ENCODE data around the gene MTHFD2L. TPM values are rescaled to one million over a fixed set of nuclear protein-coding genes. Genes with fewer than 3 reads are reported as not detected.

Gene MTHFD2L
- total and polyA plus RNA-seq, 10 of the 15 experiments (the other 5 are each of a cell fraction or from before 2014, with no cell fraction given) = 4.8 to 25.4 (median 14.4) TPM

DNA sequence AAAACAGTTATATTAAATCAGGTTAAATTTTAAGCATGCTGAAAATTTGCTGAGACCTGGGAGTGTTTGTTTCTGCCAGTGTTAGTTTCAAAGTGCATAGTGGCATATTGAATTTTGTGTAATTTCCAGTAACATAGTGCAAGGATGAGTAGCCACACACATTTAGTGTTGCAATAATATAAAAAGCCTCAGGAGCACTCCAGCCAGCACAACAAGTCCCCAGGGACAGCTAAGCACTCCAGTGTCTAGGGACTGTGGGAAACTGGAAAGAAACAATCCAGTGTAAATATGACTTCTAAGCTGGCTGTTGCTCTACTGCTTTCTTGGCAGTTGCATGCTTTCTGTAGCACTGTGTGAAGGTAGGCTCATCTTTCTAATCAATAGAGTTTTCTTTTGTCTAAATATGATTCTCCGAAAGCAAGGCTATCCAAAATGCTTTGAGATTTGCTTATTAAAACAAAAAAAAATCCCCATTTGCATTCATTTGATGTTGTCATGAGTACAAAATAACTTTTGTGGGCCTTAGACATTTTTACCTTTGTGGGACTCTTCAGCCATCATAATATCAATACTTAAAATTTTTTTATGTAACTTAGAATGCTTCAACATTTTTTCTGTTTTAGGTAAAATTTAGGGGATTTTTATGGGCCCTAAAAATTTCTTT, 34.7 kb upstream of the MTHFD2L start:
- no peak overlapping the region for H3K4me2 ChIP-seq (ENCODE audit: control insufficient read depth, insufficient read depth)
- CTCF ChIA-PET = no interaction called here
- no peak for FAIRE-seq
- BruUV-seq (replicated peaks) = no TSS peak
- no peaks in the 10 kb centered on the region for H4K20me1 ChIP-seq (ENCODE audit: control insufficient read depth, insufficient read depth)
- 0 out of 4 replicates have a peak, but pooled peaks cover 0 to 1% of the 10 kb centered on the region in 2 experiments for H3K27me3 ChIP-seq (replicated peaks in 1 of 2; ENCODE audit: control insufficient read depth in 2 of 2, insufficient read depth in 2 of 2, low read length in 1 of 2)
- DNase-seq (ENCODE audit: low read depth, low spot score) = no peak
- H3K4me3 ChIP-seq = no peak overlapping the region
- 5% methylated on average over 1 of the region's 1 CpG for WGBS (ENCODE audit: insufficient coverage, insufficient replicate concordance, low lambda C conversion rate, missing lambda C conversion rate)
- H3K36me3 ChIP-seq (ENCODE audit: control insufficient read depth in 2 of 2, insufficient read depth in 2 of 2, low read length in 1 of 2) = no peaks in the 10 kb centered on the region
- no peaks in the 10 kb centered on the region for H3K4me1 ChIP-seq (ENCODE audit: control insufficient read depth, insufficient read depth, low read length)
- no peak for TF ChIP-seq RB1 (IDR thresholded peaks at IDR 0.05; ENCODE audit: borderline replicate concordance)
- no peak for TF ChIP-seq SMAD5 (IDR thresholded peaks at IDR 0.05; ENCODE audit: low read depth)
- no peak for TF ChIP-seq CBX5 (IDR thresholded peaks at IDR 0.05; ENCODE audit: low read depth)
- TF ChIP-seq YBX1 (IDR thresholded peaks at IDR 0.05) = no peak
- no peak for TF ChIP-seq SIN3A (IDR thresholded peaks at IDR 0.05; ENCODE audit: low read depth, low read length)
- no peak for TF ChIP-seq IKZF2 (IDR thresholded peaks at IDR 0.05)
- no peak for TF ChIP-seq E4F1 (IDR thresholded peaks at IDR 0.05; ENCODE audit: borderline replicate concordance, partially characterized antibody)
- TF ChIP-seq ZBTB11 (CRISPR knock-in tag; IDR thresholded peaks at IDR 0.05) = no peak
- TF ChIP-seq CEBPB (IDR thresholded peaks at IDR 0.05; ENCODE audit: borderline replicate concordance in 1 of 2, low read depth in 2 of 2, low read length in 2 of 2) = no peak
- TF ChIP-seq ZNF384 (IDR thresholded peaks at IDR 0.05; ENCODE audit: borderline replicate concordance, low read depth, low read length) = no peak
- TF ChIP-seq, protein P1, sequence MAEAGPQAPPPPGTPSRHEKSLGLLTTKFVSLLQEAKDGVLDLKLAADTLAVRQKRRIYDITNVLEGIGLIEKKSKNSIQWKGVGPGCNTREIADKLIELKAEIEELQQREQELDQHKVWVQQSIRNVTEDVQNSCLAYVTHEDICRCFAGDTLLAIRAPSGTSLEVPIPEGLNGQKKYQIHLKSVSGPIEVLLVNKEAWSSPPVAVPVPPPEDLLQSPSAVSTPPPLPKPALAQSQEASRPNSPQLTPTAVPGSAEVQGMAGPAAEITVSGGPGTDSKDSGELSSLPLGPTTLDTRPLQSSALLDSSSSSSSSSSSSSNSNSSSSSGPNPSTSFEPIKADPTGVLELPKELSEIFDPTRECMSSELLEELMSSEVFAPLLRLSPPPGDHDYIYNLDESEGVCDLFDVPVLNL (IDR thresholded peaks at IDR 0.05; ENCODE audit: low read depth, low read length) = no peak
- TF ChIP-seq SREBF2 (IDR thresholded peaks at IDR 0.05; ENCODE audit: low read length) = no peak
- no peak for TF ChIP-seq DPF2 (IDR thresholded peaks at IDR 0.05)
- no peak for TF ChIP-seq EZH2 (IDR thresholded peaks at IDR 0.05; ENCODE audit: borderline replicate concordance, control insufficient read depth, low read depth, low read length)
- no peak for TF ChIP-seq CREM (IDR thresholded peaks at IDR 0.05; ENCODE audit: low read depth)
- no peak for TF ChIP-seq MTA3 (IDR thresholded peaks at IDR 0.05; ENCODE audit: borderline replicate concordance, low read length)
- no peak for TF ChIP-seq STAT3 (IDR thresholded peaks at IDR 0.05; ENCODE audit: low read depth, low read length)
- no peaks in the 10 kb centered on the region for H3K79me2 ChIP-seq (ENCODE audit: control insufficient read depth, insufficient read depth, low read length)
- POLR2A ChIA-PET = no interaction called here
- intact Hi-C loops (cut with micrococcal nuclease; ENCODE audit: unreplicated experiment) = no loop called here
- RAD21 ChIA-PET (ENCODE audit: unreplicated experiment) = no interaction called here
- H2AFZ ChIP-seq (ENCODE audit: control insufficient read depth, low read depth, low read length) = no peak overlapping the region
- in situ Hi-C loops (cut with MboI) = no loop called here
- no peak overlapping the region for H3K27ac ChIP-seq (ENCODE audit: control insufficient read depth, insufficient read depth)
- no peak for ATAC-seq
- H3K9me3 ChIP-seq (replicated peaks; ENCODE audit: control insufficient read depth, insufficient read depth, low read length) = no peaks in the 10 kb centered on the region
- SMC1A ChIA-PET (ENCODE audit: uncharacterized antibody, unreplicated experiment) = no interaction called here
- no peak overlapping the region for H3K9ac ChIP-seq (ENCODE audit: control insufficient read depth, insufficient read depth, low read length)
